H9 (cell line): ENCODE results near the gene DPP10. TPM values are rescaled to one million over a fixed set of nuclear protein-coding genes. Genes with fewer than 3 reads are reported as not detected.

ENCODE experiments used
- DNase-seq: peaks from one replicate; pipeline ENCODE4 v3.0.0-alpha.2; 2017
- H2AFZ ChIP-seq: one replicate; pipeline ENCODE4 v1.6.1; 2013; ENCODE audit warnings: mild to moderate bottlenecking, low read length, control low read depth, moderate library complexity
- H2AK5ac ChIP-seq: 2 replicates; pipeline ENCODE4 v1.6.1; 2013; ENCODE audit warnings: low read length, control low read depth, mixed read lengths; ENCODE audit not compliant: insufficient read length
- H2BK120ac ChIP-seq: one replicate; pipeline ENCODE4 v1.6.1; 2013; ENCODE audit warnings: low read depth, mild to moderate bottlenecking, low read length, control low read depth, inconsistent platforms; ENCODE audit not compliant: poor library complexity, severe bottlenecking
- H2BK12ac ChIP-seq: 2 replicates; pipeline ENCODE4 v1.6.1; 2013; ENCODE audit warnings: low read length, control low read depth, mixed read lengths, low read depth; ENCODE audit not compliant: insufficient read length
- H2BK15ac ChIP-seq: 2 replicates; pipeline ENCODE4 v1.6.1; 2013; ENCODE audit warnings: low read depth, low read length, control low read depth
- H2BK20ac ChIP-seq: one replicate; pipeline ENCODE4 v1.6.1; 2013; ENCODE audit warnings: low read depth, mild to moderate bottlenecking, low read length, control low read depth, inconsistent platforms; ENCODE audit not compliant: poor library complexity, severe bottlenecking
- H2BK5ac ChIP-seq: 2 replicates; pipeline ENCODE4 v1.6.1; 2013; ENCODE audit warnings: low read length, control low read depth, mixed read lengths; ENCODE audit not compliant: insufficient read length
- H3K14ac ChIP-seq: 2 replicates; pipeline ENCODE4 v1.6.1; 2013; ENCODE audit warnings: low read length, control low read depth; ENCODE audit not compliant: insufficient read depth
- H3K18ac ChIP-seq: 2 replicates; pipeline ENCODE4 v1.6.1; 2013; ENCODE audit warnings: low read depth, mild to moderate bottlenecking, mixed read lengths, low read length, control low read depth; ENCODE audit not compliant: insufficient read length
- H3K23ac ChIP-seq: 2 replicates; pipeline ENCODE4 v1.6.1; 2013; ENCODE audit warnings: low read length, control low read depth, mixed read lengths, low read depth; ENCODE audit not compliant: insufficient read length
- H3K23me2 ChIP-seq: 2 replicates; pipeline ENCODE4 v1.6.1; 2013; ENCODE audit warnings: low read depth, mild to moderate bottlenecking, mixed read lengths, low read length, control low read depth; ENCODE audit not compliant: insufficient read length, poor library complexity, severe bottlenecking
- H3K27ac ChIP-seq: 2 replicates; pipeline ENCODE4 v1.5.1; 2013; ENCODE audit warnings: low read length, control low read depth, mixed read lengths, low read depth; ENCODE audit not compliant: insufficient read length
- H3K27me3 ChIP-seq: 2 replicates; pipeline ENCODE4 v1.6.1; 2013; ENCODE audit warnings: low read length, control low read depth, inconsistent platforms; ENCODE audit not compliant: insufficient read depth
- H3K4ac ChIP-seq: 2 replicates; pipeline ENCODE4 v1.6.1; 2013; ENCODE audit warnings: low read depth, mild to moderate bottlenecking, control low read depth, inconsistent platforms, low read length, moderate library complexity
- H3K4me1 ChIP-seq: 2 replicates; pipeline ENCODE4 v1.6.1; 2013; ENCODE audit warnings: low read length, control low read depth, inconsistent platforms; ENCODE audit not compliant: insufficient read depth
- H3K4me2 ChIP-seq: 2 replicates; pipeline ENCODE4 v1.6.1; 2013; ENCODE audit warnings: low read length, control low read depth, mixed read lengths; ENCODE audit not compliant: insufficient read length, insufficient read depth
- H3K56ac ChIP-seq: 2 replicates; pipeline ENCODE4 v1.6.1; 2013; ENCODE audit warnings: low read depth, mild to moderate bottlenecking, mixed read lengths, low read length, control low read depth; ENCODE audit not compliant: insufficient read length
- H3K79me1 ChIP-seq: 2 replicates; pipeline ENCODE4 v1.6.1; 2013; ENCODE audit warnings: low read depth, mild to moderate bottlenecking, moderate library complexity, low read length, control low read depth, inconsistent platforms; ENCODE audit not compliant: insufficient read depth, poor library complexity, severe bottlenecking
- H3K79me2 ChIP-seq: 2 replicates; pipeline ENCODE4 v1.6.1; 2013; ENCODE audit warnings: low read length, control low read depth, inconsistent platforms; ENCODE audit not compliant: insufficient read depth
- H3K9ac ChIP-seq: 2 replicates; pipeline ENCODE4 v1.6.1; 2013; ENCODE audit warnings: low read length, control low read depth, mixed read lengths; ENCODE audit not compliant: insufficient read length; ENCODE audit errors: extremely low read depth
- H3K9me3 ChIP-seq: one replicate; pipeline ENCODE4 v1.6.1; 2013; ENCODE audit warnings: low read depth, low read length, inconsistent platforms; ENCODE audit not compliant: control insufficient read depth
- H3T11ph ChIP-seq: one replicate; pipeline ENCODE4 v1.6.1; 2013; ENCODE audit warnings: mild to moderate bottlenecking, low read length, control low read depth, inconsistent platforms
- H4K20me1 ChIP-seq: one replicate; pipeline ENCODE4 v1.6.1; 2013; ENCODE audit not compliant: control insufficient read depth, insufficient read length, insufficient read depth
- H4K5ac ChIP-seq: 2 replicates; pipeline ENCODE4 v1.6.1; 2013; ENCODE audit warnings: low read depth, mild to moderate bottlenecking, mixed read lengths, low read length, control low read depth; ENCODE audit not compliant: insufficient read length
- H4K8ac ChIP-seq: replicated peaks from 2 replicates; pipeline ENCODE4 v1.6.1; 2013; ENCODE audit warnings: low read length, control low read depth, mixed read lengths, low read depth; ENCODE audit not compliant: insufficient read length
- H4K91ac ChIP-seq: 2 replicates; pipeline ENCODE4 v1.6.1; 2013; ENCODE audit warnings: low read depth, mild to moderate bottlenecking, moderate library complexity, mixed read lengths, low read length, control low read depth; ENCODE audit not compliant: insufficient read length
- H3K27ac Mint-ChIP-seq, 3 experiments: 2 replicates in 2 of 3; 3 replicates in 1 of 3; pipeline ENCODE4 v1.8.0; 2020 to 2021; ENCODE audit warnings: mixed read lengths in 3 of 3, mild to moderate bottlenecking in 1 of 3, moderate library complexity in 1 of 3
- H3K27me3 Mint-ChIP-seq: 2 replicates; pipeline ENCODE4 v1.8.0; 2021; ENCODE audit warnings: low read depth, mild to moderate bottlenecking, moderate library complexity, mixed read lengths
- H3K36me3 Mint-ChIP-seq, 3 experiments: 2 replicates in 2 of 3; 3 replicates in 1 of 3; pipeline ENCODE4 v1.8.0; 2020 to 2021; ENCODE audit warnings: low read depth in 3 of 3, mixed read lengths in 3 of 3; ENCODE audit not compliant: insufficient read depth in 1 of 3
- H3K4me1 Mint-ChIP-seq, 2 experiments: 2 replicates each; pipeline ENCODE4 v1.8.0; 2020; ENCODE audit warnings: mixed read lengths in 2 of 2
- H3K4me3 Mint-ChIP-seq, 2 experiments: 2 replicates in 1 of 2; 3 replicates in 1 of 2; pipeline ENCODE4 v1.8.0; 2020 to 2021; ENCODE audit warnings: mild to moderate bottlenecking in 2 of 2, mixed read lengths in 2 of 2, moderate library complexity in 1 of 2
- H3K9me3 Mint-ChIP-seq, 2 experiments: 2 replicates in 1 of 2; 3 replicates in 1 of 2; pipeline ENCODE4 v1.8.0; 2020; ENCODE audit warnings: mild to moderate bottlenecking in 2 of 2, mixed read lengths in 2 of 2, moderate library complexity in 1 of 2
- WGBS: extraction: QIAGEN DNeasy Blood & Tissue Kit; methylation state at CpG from one replicate; pipeline ENCODE4 v1.1.7; 2013; ENCODE audit warnings: missing lambda C conversion rate, low lambda C conversion rate, mixed read lengths; ENCODE audit not compliant: insufficient read length; ENCODE audit errors: extremely low coverage; 5-methylcytosine and 5-hydroxymethylcytosine counted together
- total RNA-seq: library from RNA; stranded (reverse); gene quantifications from 2 replicates; pipeline ENCODE4 v1.2.1, GENCODE V29; 2021
- TF ChIP-seq, protein P1 (sequence below): fragments of 200-600 bp; sonication (generic); conservative IDR thresholded peaks from 3 replicates; pipeline ENCODE4 v1.8.0; 2021; ENCODE audit warnings: antibody characterized with exemption, mild to moderate bottlenecking

DPP10 gene
- total RNA-seq, 1 experiment from 2014 or later: 11.3 TPM

- Histone ChIP-seq H3K23ac (no peak overlapping the region), H2AK5ac (no peak overlapping the region), H3T11ph (no peak overlapping the region), H2BK5ac (no peak overlapping the region), H2BK12ac (no peak overlapping the region), H3K27me3 (no peaks in the 10 kb centered on the region), H3K56ac (no peak overlapping the region), H3K14ac (no peak overlapping the region), H3K9ac (no peak overlapping the region), H3K27ac (no peak overlapping the region), H2AFZ (no peak overlapping the region), H3K23me2 (no peaks in the 10 kb centered on the region), H3K4me2 (no peak overlapping the region), H3K18ac (no peak overlapping the region), H4K8ac (no peak overlapping the region), H2BK20ac (no peak overlapping the region), H3K79me2 (no peaks in the 10 kb centered on the region), H4K5ac (no peak overlapping the region), H2BK15ac (no peak overlapping the region), H3K9me3 (no peaks in the 10 kb centered on the region), H4K20me1 (no peaks in the 10 kb centered on the region), H3K4ac (no peak overlapping the region), H3K79me1 (no peaks in the 10 kb centered on the region), H2BK120ac (no peak overlapping the region), H3K4me1 (no peaks in the 10 kb centered on the region), H4K91ac (no peak overlapping the region)
- H3K4me3 Mint-ChIP-seq: no peak overlapping the region
- H3K27ac Mint-ChIP-seq: no peak overlapping the region
- H3K4me1 Mint-ChIP-seq: 0 out of 4 replicates have a peak, but pooled peaks cover 0 to 2% of the 10 kb centered on the region in 2 experiments
- DNase-seq: no peak
- H3K36me3 Mint-ChIP-seq: peaks cover 0 to 6% (median 0%) of the 10 kb centered on the region in 3 experiments; a peak in 1 of 7 replicates
- no CpG with 5 or more reads among the region's 9 CpGs for WGBS
- no peaks in the 10 kb centered on the region; a peak in 1 of 5 replicates for H3K9me3 Mint-ChIP-seq
- no peaks in the 10 kb centered on the region for H3K27me3 Mint-ChIP-seq
- TF ChIP-seq, protein P1, sequence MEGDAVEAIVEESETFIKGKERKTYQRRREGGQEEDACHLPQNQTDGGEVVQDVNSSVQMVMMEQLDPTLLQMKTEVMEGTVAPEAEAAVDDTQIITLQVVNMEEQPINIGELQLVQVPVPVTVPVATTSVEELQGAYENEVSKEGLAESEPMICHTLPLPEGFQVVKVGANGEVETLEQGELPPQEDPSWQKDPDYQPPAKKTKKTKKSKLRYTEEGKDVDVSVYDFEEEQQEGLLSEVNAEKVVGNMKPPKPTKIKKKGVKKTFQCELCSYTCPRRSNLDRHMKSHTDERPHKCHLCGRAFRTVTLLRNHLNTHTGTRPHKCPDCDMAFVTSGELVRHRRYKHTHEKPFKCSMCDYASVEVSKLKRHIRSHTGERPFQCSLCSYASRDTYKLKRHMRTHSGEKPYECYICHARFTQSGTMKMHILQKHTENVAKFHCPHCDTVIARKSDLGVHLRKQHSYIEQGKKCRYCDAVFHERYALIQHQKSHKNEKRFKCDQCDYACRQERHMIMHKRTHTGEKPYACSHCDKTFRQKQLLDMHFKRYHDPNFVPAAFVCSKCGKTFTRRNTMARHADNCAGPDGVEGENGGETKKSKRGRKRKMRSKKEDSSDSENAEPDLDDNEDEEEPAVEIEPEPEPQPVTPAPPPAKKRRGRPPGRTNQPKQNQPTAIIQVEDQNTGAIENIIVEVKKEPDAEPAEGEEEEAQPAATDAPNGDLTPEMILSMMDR: no peak
Measured at GRCh38 chr2:114937366-114937930, 495.0 kb downstream of the DPP10 start.
